ENCODE data around the gene TENM3. TPM values are rescaled to one million over a fixed set of nuclear protein-coding genes. Genes with fewer than 3 reads are reported as not detected.

TENM3 gene
- total and polyA plus RNA-seq, 5 experiments from 2014 or later = not detected

- Mint-ChIP-seq H3K27me3 (peaks cover 0 to 5% (median 0%) of the 10 kb centered on the region in 5 donors), H3K4me3 (no peak overlapping the region), H3K9me3 (peaks cover 0 to 21% (median 8%) of the 10 kb centered on the region in 9 donors), H3K36me3 (peaks cover 0 to under 1% (median 0%) of the 10 kb centered on the region in 3 donors), H3K4me1 (no peaks in the 10 kb centered on the region), H3K27ac (no peak overlapping the region)
- ATAC-seq (no peak), DNase-seq (no peak)
- POLR2A ChIA-PET = no interaction called here
These were observed 175.0 kb downstream of the TENM3 start for GRCh38 chr4:182418054-182418734.

- no peak for ATAC-seq
- Mint-ChIP-seq H3K36me3 (no peaks in the 10 kb centered on the region), H3K4me3 (no peak overlapping the region), H3K27ac (no peak overlapping the region), H3K9me3 (peaks cover 0 to 8% (median under 1%) of the 10 kb centered on the region in 9 donors), H3K4me1 (no peaks in the 10 kb centered on the region), H3K27me3 (peaks cover 0 to 6% (median 0%) of the 10 kb centered on the region in 5 donors)
- POLR2A ChIA-PET = no interaction called here
- DNase-seq = no peak
These were observed 177.0 kb downstream of the TENM3 start for GRCh38 chr4:182420189-182420588.

DNA sequence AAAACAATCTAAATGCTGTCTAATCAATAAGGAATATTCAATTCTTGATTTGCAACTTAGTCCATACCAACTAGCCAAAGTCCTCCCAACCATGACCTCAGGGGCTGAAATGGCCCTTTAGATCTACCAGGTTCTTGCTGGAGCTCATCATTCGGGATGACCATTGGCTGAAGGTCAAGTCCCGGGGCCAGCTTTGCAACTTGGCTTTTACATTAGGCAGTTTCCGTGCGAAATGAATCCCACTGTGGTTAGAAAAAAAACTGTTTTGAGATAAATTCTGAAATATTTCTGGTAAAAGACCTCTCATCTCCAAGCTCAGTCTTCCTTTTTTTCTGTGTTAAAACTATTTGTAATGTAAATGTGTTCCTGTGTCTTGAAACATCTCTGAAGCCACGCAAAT lies 178.6 kb downstream of the TENM3 start:
- no peak for ATAC-seq
- POLR2A ChIA-PET = no interaction called here
- H3K27ac Mint-ChIP-seq = no peak overlapping the region
- H3K4me3 Mint-ChIP-seq = no peak overlapping the region
- DNase-seq = no peak
- H3K4me1 Mint-ChIP-seq = no peaks in the 10 kb centered on the region
- peaks cover 0 to 8% (median 0%) of the 10 kb centered on the region in 9 donors for H3K9me3 Mint-ChIP-seq
- H3K27me3 Mint-ChIP-seq = peaks cover 0 to 10% (median 0%) of the 10 kb centered on the region in 5 donors
- H3K36me3 Mint-ChIP-seq = no peaks in the 10 kb centered on the region

GRCh38 chr4:182425302-182425701 lies 182.1 kb downstream of the TENM3 start:
- Mint-ChIP-seq H3K9me3 (peaks cover 0 to 3% (median 0%) of the 10 kb centered on the region in 9 donors), H3K36me3 (no peaks in the 10 kb centered on the region), H3K27ac (no peak overlapping the region), H3K4me1 (no peaks in the 10 kb centered on the region), H3K27me3 (peaks cover 1 to 15% (median 3%) of the 10 kb centered on the region in 5 donors), H3K4me3 (no peak overlapping the region)
- DNase-seq (no peak), ATAC-seq (no peak)
- POLR2A ChIA-PET = no interaction called here

GRCh38 chr4:182426901-182427300 lies 183.7 kb downstream of the TENM3 start:
- Mint-ChIP-seq H3K27ac (no peak overlapping the region), H3K4me3 (no peak overlapping the region), H3K36me3 (no peaks in the 10 kb centered on the region), H3K27me3 (peaks cover 1 to 23% (median 9%) of the 10 kb centered on the region in 5 donors), H3K4me1 (no peaks in the 10 kb centered on the region), H3K9me3 (no peaks in the 10 kb centered on the region)
- ATAC-seq = no peak
- DNase-seq = no peak
- POLR2A ChIA-PET = no interaction called here

- Mint-ChIP-seq H3K36me3 (no peaks in the 10 kb centered on the region), H3K27ac (no peak overlapping the region), H3K4me3 (no peak overlapping the region), H3K27me3 (peaks cover 1 to 27% (median 12%) of the 10 kb centered on the region in 5 donors), H3K9me3 (no peaks in the 10 kb centered on the region), H3K4me1 (no peaks in the 10 kb centered on the region)
- ATAC-seq = no peak
- POLR2A ChIA-PET = no interaction called here
- no peak for DNase-seq
These were observed 184.4 kb downstream of the TENM3 start for GRCh38 chr4:182427554-182427953.

DNA sequence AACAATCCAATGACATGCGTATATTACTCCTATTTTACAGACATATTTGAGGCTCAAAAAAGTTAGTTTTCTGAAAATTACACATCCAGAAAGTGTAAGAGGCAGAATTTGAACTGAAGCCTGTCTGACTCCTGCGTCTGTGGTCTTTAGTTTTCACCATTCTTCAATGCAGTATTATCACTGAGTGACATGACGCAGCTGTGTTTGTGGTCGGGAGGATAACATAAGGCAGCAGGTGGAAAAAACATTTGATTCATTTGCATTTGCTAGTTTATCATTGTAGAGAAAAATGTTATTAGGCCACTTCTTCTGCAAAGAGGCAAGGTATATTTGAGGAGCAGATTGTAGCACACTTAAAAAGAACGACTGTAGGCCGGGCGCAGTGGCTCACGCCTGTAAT lies 186.7 kb downstream of the TENM3 start:
- POLR2A ChIA-PET = no interaction called here
- no peak for ATAC-seq

GRCh38 chr4:182432819-182433218 lies 189.6 kb downstream of the TENM3 start:
- Mint-ChIP-seq H3K27me3 (peaks cover 2 to 39% (median 9%) of the 10 kb centered on the region in 5 donors), H3K4me3 (no peak overlapping the region), H3K4me1 (no peaks in the 10 kb centered on the region), H3K27ac (no peak overlapping the region), H3K36me3 (no peaks in the 10 kb centered on the region), H3K9me3 (peaks cover 0 to 9% (median 0%) of the 10 kb centered on the region in 9 donors)
- DNase-seq (no peak), ATAC-seq (no peak)
- POLR2A ChIA-PET = no interaction called here

More for the DNA sequence above, 186.7 kb downstream of the TENM3 start:
- Mint-ChIP-seq H3K27ac (no peak overlapping the region), H3K36me3 (no peaks in the 10 kb centered on the region), H3K9me3 (peaks cover 0 to 9% (median 0%) of the 10 kb centered on the region in 9 donors), H3K4me3 (no peak overlapping the region), H3K4me1 (no peaks in the 10 kb centered on the region), H3K27me3 (peaks cover 1 to 39% (median 12%) of the 10 kb centered on the region in 5 donors)
- DNase-seq = no peak

GRCh38 chr4:182434720-182435119 lies 191.5 kb downstream of the TENM3 start:
- Mint-ChIP-seq H3K27ac (no peak overlapping the region), H3K9me3 (peaks cover 0 to 9% (median 0%) of the 10 kb centered on the region in 9 donors), H3K27me3 (peaks cover 6 to 43% (median 9%) of the 10 kb centered on the region in 5 donors), H3K4me3 (no peak overlapping the region), H3K4me1 (no peaks in the 10 kb centered on the region), H3K36me3 (no peaks in the 10 kb centered on the region)
- ATAC-seq = no peak
- no peak for DNase-seq
- POLR2A ChIA-PET = no interaction called here

- ATAC-seq (no peak), DNase-seq (no peak)
- H3K4me1 Mint-ChIP-seq = no peaks in the 10 kb centered on the region
- peaks cover 0 to 9% (median 0%) of the 10 kb centered on the region in 9 donors for H3K9me3 Mint-ChIP-seq
- peaks cover 3 to 44% (median 9%) of the 10 kb centered on the region in 5 donors for H3K27me3 Mint-ChIP-seq
- POLR2A ChIA-PET = no interaction called here
- H3K27ac Mint-ChIP-seq = no peak overlapping the region
- no peak overlapping the region for H3K4me3 Mint-ChIP-seq
- H3K36me3 Mint-ChIP-seq = no peaks in the 10 kb centered on the region
These were observed 192.2 kb downstream of the TENM3 start for GRCh38 chr4:182435401-182435800.

DNA sequence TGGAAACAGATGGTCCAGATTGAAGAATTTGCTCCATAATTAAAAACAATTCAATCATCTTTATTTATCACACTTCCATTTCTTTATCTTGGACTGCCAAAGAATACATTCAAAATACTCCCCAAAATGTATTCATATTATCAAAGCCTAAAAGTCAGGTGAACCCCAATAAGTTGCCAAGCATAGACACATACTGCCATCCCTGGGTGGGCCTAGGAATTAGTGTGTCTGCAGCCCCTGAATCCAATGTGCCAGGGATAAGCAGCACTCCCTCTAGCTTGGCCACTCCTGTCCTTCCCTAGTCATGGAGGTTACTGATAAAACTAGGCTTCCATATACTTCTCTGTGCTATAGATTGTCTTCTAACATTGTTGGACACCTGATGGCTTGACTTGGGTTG lies 199.9 kb downstream of the TENM3 start:
- H3K9me3 Mint-ChIP-seq = no peaks in the 10 kb centered on the region
- no peak overlapping the region for H3K27ac Mint-ChIP-seq
- peaks cover 16 to 70% (median 31%) of the 10 kb centered on the region in 5 donors for H3K27me3 Mint-ChIP-seq
- POLR2A ChIA-PET = no interaction called here
- no peak overlapping the region for H3K4me3 Mint-ChIP-seq
- DNase-seq = no peak
- peaks cover 0 to 13% (median 3%) of the 10 kb centered on the region in 3 donors for H3K36me3 Mint-ChIP-seq
- ATAC-seq = no peak
- peaks cover 3 to 7% (median 4%) of the 10 kb centered on the region in 4 donors for H3K4me1 Mint-ChIP-seq

GRCh38 chr4:182447767-182448280 lies 204.6 kb downstream of the TENM3 start:
- Mint-ChIP-seq H3K4me1 (peaks cover 3 to 27% (median 19%) of the 10 kb centered on the region in 4 donors), H3K27ac (no peak overlapping the region), H3K9me3 (peaks cover 0 to 3% (median 0%) of the 10 kb centered on the region in 9 donors), H3K36me3 (peaks cover 0 to 13% (median 3%) of the 10 kb centered on the region in 3 donors), H3K27me3 (peaks cover 39 to 85% (median 57%) of the 10 kb centered on the region in 5 donors), H3K4me3 (peak overlapping the region; percentile 55 to 87 (median 70))
- POLR2A ChIA-PET = no interaction called here
- no peak for ATAC-seq
- peak in 1 of 10 donors; percentile 4 for DNase-seq

- ATAC-seq (peak; percentile 84 to 92), DNase-seq (peak in 9 of 10 donors; percentile 4 to 65 (median 16))
- Mint-ChIP-seq H3K36me3 (peaks cover 0 to 13% (median 3%) of the 10 kb centered on the region in 3 donors), H3K4me1 (peaks cover 3 to 27% (median 19%) of the 10 kb centered on the region in 4 donors), H3K9me3 (peaks cover 0 to 3% (median 0%) of the 10 kb centered on the region in 9 donors), H3K4me3 (peak overlapping the region; percentile 56 to 86 (median 74)), H3K27ac (no peak overlapping the region), H3K27me3 (peaks cover 37 to 85% (median 53%) of the 10 kb centered on the region in 5 donors)
- POLR2A ChIA-PET = no interaction called here
These were observed 205.3 kb downstream of the TENM3 start for GRCh38 chr4:182448281-182449151.

Measured in naive thymus-derived CD8-positive, alpha-beta T cell (primary cell).